HG03039 (cell line): ENCODE measurements around the gene DLG2.
"Not testable (repeated sequence)": the region's sequence is repeated elsewhere in the genome, so short reads cannot be mapped to it uniquely, and the experiment has no call there.

Experiments used
- ATAC-seq: cut with Tn5 transposase; IDR thresholded peaks from one replicate; pipeline ENCODE4 v1.9.1; 2021; ENCODE audit warnings: mild to moderate bottlenecking, moderate library complexity; ENCODE audit not compliant: unreplicated experiment

DLG2 gene

GRCh38 chr11:85349539-85349938 lies 277.6 kb downstream of the DLG2 start:
- not testable (repeated sequence) for ATAC-seq

GRCh38 chr11:85348945-85349344 lies 278.2 kb downstream of the DLG2 start:
- ATAC-seq: no peak

- no peak for ATAC-seq
These were observed 279.9 kb downstream of the DLG2 start for GRCh38 chr11:85347291-85347690.

- ATAC-seq: no peak
These were observed 280.7 kb downstream of the DLG2 start for GRCh38 chr11:85346484-85346883.

- ATAC-seq: not testable (repeated sequence)
These were observed 286.3 kb downstream of the DLG2 start for GRCh38 chr11:85340846-85341245.

- no peak for ATAC-seq
These were observed 308.6 kb downstream of the DLG2 start for GRCh38 chr11:85318573-85318972.

GRCh38 chr11:85316967-85317366 lies 310.2 kb downstream of the DLG2 start:
- peak; percentile 96 for ATAC-seq

- no peak for ATAC-seq
These were observed 313.4 kb downstream of the DLG2 start for GRCh38 chr11:85313741-85314140.

GRCh38 chr11:85310479-85310878 lies 316.7 kb downstream of the DLG2 start:
- ATAC-seq: no peak

- no peak for ATAC-seq
These were observed 319.8 kb downstream of the DLG2 start for GRCh38 chr11:85307366-85307765.

- no peak for ATAC-seq
These were observed 325.1 kb downstream of the DLG2 start for GRCh38 chr11:85301895-85302678.

GRCh38 chr11:85299258-85299942 lies 327.7 kb downstream of the DLG2 start:
- ATAC-seq: no peak

- no peak for ATAC-seq
These were observed 331.4 kb downstream of the DLG2 start for GRCh38 chr11:85295694-85296271.

- ATAC-seq: no peak
These were observed 345.6 kb downstream of the DLG2 start for GRCh38 chr11:85281550-85281949.

GRCh38 chr11:85279267-85279666 lies 347.9 kb downstream of the DLG2 start:
- ATAC-seq: no peak

GRCh38 chr11:85277693-85278092 lies 349.5 kb downstream of the DLG2 start:
- ATAC-seq: no peak

- no peak for ATAC-seq
These were observed 350.8 kb downstream of the DLG2 start for GRCh38 chr11:85276332-85276731.

GRCh38 chr11:85270315-85270714 lies 356.8 kb downstream of the DLG2 start:
- ATAC-seq: not testable (repeated sequence)

GRCh38 chr11:85269109-85269508 lies 358.0 kb downstream of the DLG2 start:
- no peak for ATAC-seq

- no peak for ATAC-seq
These were observed 360.5 kb downstream of the DLG2 start for GRCh38 chr11:85266646-85267045.

GRCh38 chr11:85263328-85263727 lies 363.8 kb downstream of the DLG2 start:
- ATAC-seq: no peak

GRCh38 chr11:85257837-85258236 lies 369.3 kb downstream of the DLG2 start:
- no peak for ATAC-seq
